HEK293 (cell line): Measurements from ENCODE around the gene PPP1R3G.
A peak's percentile ranks its signal among the peaks of the same experiment; 100 is the strongest.

Experiments used
- CTCF ChIA-PET: fragments of 350-600 bp; formaldehyde crosslinking; extraction: SDS; loops from one replicate; lab custom pipeline; 2021; ENCODE audit warnings: antibody characterized with exemption; lab: Yijun Ruan, JAX
- POLR2A ChIA-PET: fragments of 300-600 bp; formaldehyde crosslinking; extraction: SDS; loops from one replicate; lab custom pipeline; 2020; ENCODE audit warnings: antibody characterized with exemption, inconsistent platforms; lab: Yijun Ruan, JAX
- H3K27ac ChIP-seq: fragments of 200-500 bp; sonication (Bioruptor generic); 2 replicates; pipeline ENCODE4 v1.5.1; 2014; ENCODE audit warnings: low read depth, low read length, control low read depth, inconsistent platforms; ENCODE audit errors: extremely low read depth
- H3K36me3 ChIP-seq, 2 experiments: fragments of 200-500 bp in 1 of 2; sonication (Bioruptor generic) in 1 of 2; 1 replicate in 1 of 2; 2 replicates in 1 of 2; pipeline ENCODE4 v1.5.1; 2014 to 2017; ENCODE audit warnings: inconsistent platforms in 2 of 2, low read length in 2 of 2; ENCODE audit not compliant: control insufficient read depth in 2 of 2, insufficient read depth in 1 of 2
- H3K4me1 ChIP-seq: fragments of 200-500 bp; sonication (Bioruptor generic); 2 replicates; pipeline ENCODE4 v1.5.1; 2014; ENCODE audit warnings: mild to moderate bottlenecking, low read length, inconsistent platforms; ENCODE audit not compliant: control insufficient read depth, insufficient read depth
- H3K4me3 ChIP-seq: 2 replicates; pipeline ENCODE4 v1.5.1; 2011; ENCODE audit warnings: low read depth, mild to moderate bottlenecking, control low read depth, low read length, moderate library complexity
- H3K9me3 ChIP-seq: fragments of 200-500 bp; sonication (Bioruptor generic); 2 replicates; pipeline ENCODE4 v1.5.1; 2014; ENCODE audit warnings: low read depth, low read length, inconsistent platforms; ENCODE audit not compliant: control insufficient read depth, insufficient read depth
- AEBP2 ChIP-seq: fragments of 450-650 bp; formaldehyde crosslinking; IDR thresholded peaks from 2 replicates; pipeline ENCODE4 v1.5.1; 2016; ENCODE audit warnings: missing biosample characterization, missing genetic modification characterization, borderline replicate concordance
- ATF2 ChIP-seq: fragments of 450-650 bp; formaldehyde crosslinking; IDR thresholded peaks from 2 replicates; pipeline ENCODE4 v1.5.1; 2016; ENCODE audit warnings: missing biosample characterization, missing genetic modification characterization, low read depth
- CTCF ChIP-seq: fragments of 450-650 bp; formaldehyde crosslinking; IDR thresholded peaks from 2 replicates; pipeline ENCODE4 v1.5.1; 2016; ENCODE audit warnings: missing biosample characterization, missing genetic modification characterization
- ELK4 ChIP-seq: IDR thresholded peaks from 2 replicates; pipeline ENCODE4 v1.6.1; 2011; ENCODE audit warnings: mild to moderate bottlenecking, low read depth, low read length, borderline replicate concordance
- KLF7 ChIP-seq: fragments of 450-650 bp; formaldehyde crosslinking; IDR thresholded peaks from 2 replicates; pipeline ENCODE4 v1.5.1; 2016; ENCODE audit warnings: missing biosample characterization, missing genetic modification characterization, borderline replicate concordance
- TRIM28 ChIP-seq: IDR thresholded peaks from 2 replicates; pipeline ENCODE4 v1.6.1; 2011; ENCODE audit warnings: low read length, control low read depth, borderline replicate concordance
- ZBTB21 ChIP-seq: fragments of 450-650 bp; formaldehyde crosslinking; IDR thresholded peaks from 2 replicates; pipeline ENCODE4 v1.5.1; 2017; ENCODE audit warnings: missing biosample characterization, missing genetic modification characterization
- ZFP37 ChIP-seq: fragments of 450-650 bp; formaldehyde crosslinking; IDR thresholded peaks from 2 replicates; pipeline ENCODE4 v1.5.1; 2016; ENCODE audit warnings: missing biosample characterization, missing genetic modification characterization
- ZFP69B ChIP-seq: fragments of 450-650 bp; formaldehyde crosslinking; IDR thresholded peaks from 2 replicates; pipeline ENCODE4 v1.5.1; 2016; ENCODE audit warnings: missing biosample characterization, missing genetic modification characterization
- ZIC2 ChIP-seq: fragments of 450-650 bp; formaldehyde crosslinking; IDR thresholded peaks from 2 replicates; pipeline ENCODE4 v1.5.1; 2016; ENCODE audit warnings: missing biosample characterization, missing genetic modification characterization
- ZNF157 ChIP-seq: fragments of 450-650 bp; formaldehyde crosslinking; IDR thresholded peaks from 2 replicates; pipeline ENCODE4 v1.5.1; 2016; ENCODE audit warnings: missing biosample characterization, missing genetic modification characterization
- ZNF18 ChIP-seq: fragments of 450-650 bp; formaldehyde crosslinking; IDR thresholded peaks from 2 replicates; pipeline ENCODE4 v1.5.1; 2016; ENCODE audit warnings: missing biosample characterization, missing genetic modification characterization
- ZNF214 ChIP-seq: fragments of 450-650 bp; formaldehyde crosslinking; IDR thresholded peaks from 2 replicates; pipeline ENCODE4 v1.5.1; 2017; ENCODE audit warnings: missing biosample characterization, mild to moderate bottlenecking, missing genetic modification characterization, borderline replicate concordance
- ZNF221 ChIP-seq: fragments of 450-650 bp; formaldehyde crosslinking; IDR thresholded peaks from 2 replicates; pipeline ENCODE4 v1.5.1; 2017; ENCODE audit warnings: missing biosample characterization, missing genetic modification characterization, borderline replicate concordance
- ZNF311 ChIP-seq: fragments of 450-650 bp; formaldehyde crosslinking; IDR thresholded peaks from 2 replicates; pipeline ENCODE4 v1.5.1; 2017; ENCODE audit warnings: missing biosample characterization, missing genetic modification characterization, borderline replicate concordance
- ZNF488 ChIP-seq: fragments of 450-650 bp; formaldehyde crosslinking; IDR thresholded peaks from 2 replicates; pipeline ENCODE4 v1.5.1; 2016; ENCODE audit warnings: missing biosample characterization, missing genetic modification characterization
- ZNF544 ChIP-seq: fragments of 450-650 bp; formaldehyde crosslinking; IDR thresholded peaks from 2 replicates; pipeline ENCODE4 v1.5.0; 2017; ENCODE audit warnings: missing biosample characterization, missing genetic modification characterization
- ZNF658 ChIP-seq: fragments of 450-650 bp; formaldehyde crosslinking; IDR thresholded peaks from 2 replicates; pipeline ENCODE4; 2016; ENCODE audit warnings: missing biosample characterization, missing genetic modification characterization
- ZNF692 ChIP-seq: fragments of 450-650 bp; formaldehyde crosslinking; IDR thresholded peaks from 2 replicates; pipeline ENCODE4 v1.5.1; 2016; ENCODE audit warnings: missing biosample characterization, missing genetic modification characterization
- ZXDB ChIP-seq: fragments of 450-650 bp; formaldehyde crosslinking; IDR thresholded peaks from 2 replicates; pipeline ENCODE4 v1.5.1; 2016; ENCODE audit warnings: missing biosample characterization, missing genetic modification characterization

Gene PPP1R3G

GRCh38 chr6:5116243-5116991 lies 31.3 kb downstream of the PPP1R3G start:
- no peaks in the 10 kb centered on the region for H3K36me3 ChIP-seq
- POLR2A ChIA-PET: interaction anchor here (0.7 kb wide), 1 partner anchor 23 kb away, joined by 3 read pairs; no protein-coding TSS in a partner anchor
- TF ChIP-seq ZNF692 (tag by site-specific recombination) (no peak), ZBTB21 (tag by site-specific recombination) (no peak), ZNF157 (tag by site-specific recombination) (no peak), ZIC2 (tag by site-specific recombination) (peak; percentile 81), ZNF221 (no peak), ATF2 (tag by site-specific recombination) (no peak), ZNF658 (no peak), ZXDB (tag by site-specific recombination) (no peak), ZNF544 (tag by site-specific recombination) (no peak), ZNF311 (tag by site-specific recombination) (no peak), TRIM28 (no peak), ZNF18 (peak; percentile 36; the same call in 1 of the 2 replicates), ZFP69B (tag by site-specific recombination) (no peak), ZFP37 (tag by site-specific recombination) (no peak), ELK4 (no peak), KLF7 (no peak)
- TF ChIP-seq, all 188 proteins: peak for 2
- CTCF ChIA-PET: interaction anchor here (0.7 kb wide), 1 partner anchor 35 kb away, joined by 3 read pairs; no protein-coding TSS in a partner anchor
- H3K27ac ChIP-seq: no peak overlapping the region
- H3K4me1 ChIP-seq: no peaks in the 10 kb centered on the region
- no peaks in the 10 kb centered on the region for H3K9me3 ChIP-seq
- H3K4me3 ChIP-seq: no peak overlapping the region

GRCh38 chr6:5119090-5119951 lies 34.2 kb downstream of the PPP1R3G start:
- H3K4me1 ChIP-seq: no peaks in the 10 kb centered on the region
- no peak overlapping the region for H3K4me3 ChIP-seq
- H3K36me3 ChIP-seq: no peaks in the 10 kb centered on the region
- CTCF ChIA-PET: interaction anchor here (0.7 to 1.8 kb wide), 3 partner anchors 8 to 329 kb away, joined by 3 to 5 read pairs (median 4); no protein-coding TSS in a partner anchor
- no peak overlapping the region for H3K27ac ChIP-seq
- no peaks in the 10 kb centered on the region for H3K9me3 ChIP-seq
- POLR2A ChIA-PET: no interaction called here
- no peak for TF ChIP-seq CTCF (tag by site-specific recombination)
- no peak for TF ChIP-seq ZNF488
- TF ChIP-seq ZNF221: no peak
- no peak for TF ChIP-seq AEBP2
- no peak for TF ChIP-seq ATF2 (tag by site-specific recombination)
- TF ChIP-seq ZNF214 (tag by site-specific recombination): no peak
